Epithelial cell of esophagus (primary cell): ENCODE measurements around the gene GCG.

Experiments used
- DNase-seq: peaks from one replicate; pipeline ENCODE4 v3.0.0; 2010; ENCODE audit warnings: low read depth
- H3K4me3 ChIP-seq: 2 replicates; pipeline ENCODE4 v1.5.1; 2011; ENCODE audit warnings: mild to moderate bottlenecking, low read length, control low read depth
- CTCF ChIP-seq: IDR thresholded peaks from 2 replicates; pipeline ENCODE4 v1.5.1; 2011; ENCODE audit warnings: low read depth, mild to moderate bottlenecking, low read length, control low read depth, inconsistent platforms; ENCODE audit not compliant: insufficient read depth; ENCODE audit errors: missing control alignments

The GCG gene

GRCh38 chr2:162126527-162126926, 25.5 kb downstream of the GCG start:
- TF ChIP-seq CTCF = no peak
- no peak overlapping the region for H3K4me3 ChIP-seq
- no peak for DNase-seq

GRCh38 chr2:162126111-162126519, 25.9 kb downstream of the GCG start:
- DNase-seq = no peak
- no peak for TF ChIP-seq CTCF
- H3K4me3 ChIP-seq = no peak overlapping the region

- DNase-seq = no peak
- TF ChIP-seq CTCF = no peak
- no peak overlapping the region for H3K4me3 ChIP-seq
Observed at GRCh38 chr2:162125138-162125537, 26.9 kb downstream of the GCG start.

GRCh38 chr2:162123806-162124758, 28.0 kb downstream of the GCG start:
- peak; percentile 40 for TF ChIP-seq CTCF
- peak; percentile 68 for DNase-seq
- H3K4me3 ChIP-seq = no peak overlapping the region

- peak; percentile 90 for DNase-seq
- TF ChIP-seq CTCF = no peak
- no peak overlapping the region for H3K4me3 ChIP-seq
Observed at GRCh38 chr2:162118166-162119031, 33.6 kb downstream of the GCG start.

- DNase-seq = no peak
- no peak for TF ChIP-seq CTCF
- H3K4me3 ChIP-seq = no peak overlapping the region
Observed at GRCh38 chr2:162116352-162116751, 35.7 kb downstream of the GCG start.
